H1 (cell line): ENCODE measurements around the gene CROCC2. TPM values are rescaled to one million over a fixed set of nuclear protein-coding genes. Genes with fewer than 3 reads are reported as not detected.

ENCODE experiments used
- CHD1 ChIP-seq: IDR thresholded peaks from 2 replicates; pipeline ENCODE4 v1.6.1; 2012; ENCODE audit warnings: low read depth, low read length, improper control_type of control experiment
- JUN ChIP-seq: IDR thresholded peaks from 2 replicates; pipeline ENCODE4 v1.6.1; 2011; ENCODE audit warnings: low read depth, mild to moderate bottlenecking, improper control_type of control experiment, low read length
- JUND ChIP-seq: IDR thresholded peaks from 2 replicates; pipeline ENCODE4 v1.6.1; 2011; ENCODE audit warnings: mild to moderate bottlenecking, improper control_type of control experiment, low read length
- MAX ChIP-seq: IDR thresholded peaks from 2 replicates; pipeline ENCODE4 v1.6.1; 2012; ENCODE audit warnings: inconsistent platforms
- PHF8 ChIP-seq: fragments of 200-600 bp; sonication (generic); conservative IDR thresholded peaks from 2 replicates; pipeline ENCODE4 v1.7.1; 2012; ENCODE audit warnings: low read depth, mild to moderate bottlenecking, inconsistent platforms, low read length, moderate library complexity
- polyA plus RNA-seq, 7 experiments: library from polyadenylated mRNA; depleted of rRNA in 3 of 7; stranded (reverse) in 5 of 7; unstranded in 2 of 7; fragments of >200 nt in 5 of 7; fragments of 200-250 nt in 2 of 7; gene quantifications; 1 replicate in 5 of 7; 2 replicates in 1 of 7; 4 replicates in 1 of 7; pipeline versions ENCODE4 v1.2.1 to v1.2.3, GENCODE V29; 2011 to 2013; ENCODE audit warnings: missing spikeins in 2 of 7, mixed read lengths in 2 of 7
- total RNA-seq: library from RNA; stranded (reverse); fragmentation: NEBNext Ultra II Directional; extraction: Animal tissue kit (Norgen Biotek cat#: 25700); gene quantifications from 2 replicates; pipeline ENCODE4 v1.2.1, GENCODE V29; 2021

The CROCC2 gene
- total and polyA plus RNA-seq, 2 of the 8 experiments (the other 6 are each of a cell fraction or from before 2014, with no cell fraction given), result not detected

DNA sequence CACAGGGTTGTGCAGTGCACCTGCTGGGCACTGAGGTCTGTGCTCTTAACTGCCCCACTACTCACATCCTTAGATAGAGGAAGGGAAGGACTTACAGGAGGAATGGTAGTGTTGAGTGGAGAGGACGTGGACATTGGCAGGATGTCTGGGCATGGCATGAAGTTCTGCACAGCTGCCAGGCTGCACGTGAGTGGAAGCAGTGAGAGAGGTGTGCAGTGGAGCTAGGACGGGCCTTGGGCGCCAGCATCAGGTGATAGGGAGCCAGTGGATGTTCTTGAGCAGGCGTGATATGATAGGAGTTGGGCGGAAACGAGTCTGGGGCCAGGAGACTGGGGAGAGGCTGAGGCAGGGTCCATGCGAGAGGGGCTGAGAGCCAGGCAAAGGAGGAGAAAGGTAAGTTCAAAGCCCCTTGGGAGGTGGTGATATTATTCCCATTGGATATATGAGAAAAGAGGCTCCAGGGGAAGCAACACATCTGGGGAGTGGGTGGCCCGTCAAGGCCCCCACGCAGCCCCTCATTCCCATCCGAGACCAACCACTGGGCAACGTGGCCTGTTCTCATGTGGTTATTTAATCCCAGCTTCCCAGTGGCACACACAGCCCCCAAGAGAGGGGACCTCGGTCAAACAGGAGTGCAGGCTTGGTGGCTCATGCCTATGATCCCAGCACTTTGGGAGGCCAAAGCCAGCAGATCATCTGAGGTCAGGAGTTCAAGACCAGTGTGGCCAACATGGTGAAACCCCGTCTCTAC, 46.5 kb downstream of the CROCC2 start (continued):
- TF ChIP-seq JUN (no peak), JUND (no peak), PHF8 (no peak), CHD1 (no peak), MAX (no peak)
